Measurements from ENCODE around the gene DBR1. TPM values are rescaled to one million over a fixed set of nuclear protein-coding genes. Genes with fewer than 3 reads are reported as not detected.

DBR1 gene
- total RNA-seq, 1 donor from 2014 or later, result 15.7 TPM

DNA sequence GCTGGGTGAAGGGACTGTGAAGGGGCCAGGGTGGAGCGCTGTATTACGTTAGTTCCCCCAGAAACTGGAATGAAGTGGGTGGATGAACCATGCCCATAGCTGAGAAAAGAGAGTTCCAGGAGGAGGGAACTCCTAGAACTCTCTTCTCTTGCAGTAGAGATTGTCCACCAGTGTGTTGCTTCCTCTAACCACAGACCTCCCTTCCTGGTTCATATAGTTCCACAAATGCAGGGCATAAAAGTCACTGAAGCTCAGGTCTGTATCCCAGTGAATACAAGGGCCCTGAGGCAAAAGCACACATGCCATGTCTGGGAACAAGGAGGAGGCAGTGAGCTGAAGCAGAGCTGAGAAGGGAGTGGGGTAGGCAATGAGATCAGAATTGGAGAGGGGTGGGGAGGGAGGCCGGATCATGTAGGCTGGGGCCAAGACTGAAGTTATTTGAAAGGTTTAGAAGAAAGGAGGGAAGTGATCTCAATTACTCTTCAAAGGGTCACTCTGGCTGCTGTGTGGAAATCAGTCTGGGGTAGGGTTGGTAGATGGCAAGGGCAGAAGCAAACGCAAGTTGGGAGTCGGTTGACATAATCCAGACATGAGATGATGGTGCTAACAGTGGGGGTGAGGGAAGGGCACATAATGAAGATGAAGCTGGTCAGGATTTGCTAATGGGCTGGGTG, 49.0 kb downstream of the DBR1 start:
- Mint-ChIP-seq H3K4me3 (ENCODE audit: unreplicated experiment) (no peak overlapping the region), H3K9me3 (ENCODE audit: unreplicated experiment) (no peaks in the 10 kb centered on the region), H3K27me3 (ENCODE audit: unreplicated experiment) (peaks cover 3% of the 10 kb centered on the region), H3K27ac (ENCODE audit: unreplicated experiment) (no peak overlapping the region), H3K36me3 (ENCODE audit: low read depth, unreplicated experiment) (no peaks in the 10 kb centered on the region), H3K4me1 (ENCODE audit: unreplicated experiment) (no peaks in the 10 kb centered on the region)
- no peak for DNase-seq (ENCODE audit: low spot score)
- TF ChIP-seq, protein P1, sequence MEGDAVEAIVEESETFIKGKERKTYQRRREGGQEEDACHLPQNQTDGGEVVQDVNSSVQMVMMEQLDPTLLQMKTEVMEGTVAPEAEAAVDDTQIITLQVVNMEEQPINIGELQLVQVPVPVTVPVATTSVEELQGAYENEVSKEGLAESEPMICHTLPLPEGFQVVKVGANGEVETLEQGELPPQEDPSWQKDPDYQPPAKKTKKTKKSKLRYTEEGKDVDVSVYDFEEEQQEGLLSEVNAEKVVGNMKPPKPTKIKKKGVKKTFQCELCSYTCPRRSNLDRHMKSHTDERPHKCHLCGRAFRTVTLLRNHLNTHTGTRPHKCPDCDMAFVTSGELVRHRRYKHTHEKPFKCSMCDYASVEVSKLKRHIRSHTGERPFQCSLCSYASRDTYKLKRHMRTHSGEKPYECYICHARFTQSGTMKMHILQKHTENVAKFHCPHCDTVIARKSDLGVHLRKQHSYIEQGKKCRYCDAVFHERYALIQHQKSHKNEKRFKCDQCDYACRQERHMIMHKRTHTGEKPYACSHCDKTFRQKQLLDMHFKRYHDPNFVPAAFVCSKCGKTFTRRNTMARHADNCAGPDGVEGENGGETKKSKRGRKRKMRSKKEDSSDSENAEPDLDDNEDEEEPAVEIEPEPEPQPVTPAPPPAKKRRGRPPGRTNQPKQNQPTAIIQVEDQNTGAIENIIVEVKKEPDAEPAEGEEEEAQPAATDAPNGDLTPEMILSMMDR (IDR thresholded peaks at IDR 0.05; ENCODE audit: unreplicated experiment), result no peak

DNA sequence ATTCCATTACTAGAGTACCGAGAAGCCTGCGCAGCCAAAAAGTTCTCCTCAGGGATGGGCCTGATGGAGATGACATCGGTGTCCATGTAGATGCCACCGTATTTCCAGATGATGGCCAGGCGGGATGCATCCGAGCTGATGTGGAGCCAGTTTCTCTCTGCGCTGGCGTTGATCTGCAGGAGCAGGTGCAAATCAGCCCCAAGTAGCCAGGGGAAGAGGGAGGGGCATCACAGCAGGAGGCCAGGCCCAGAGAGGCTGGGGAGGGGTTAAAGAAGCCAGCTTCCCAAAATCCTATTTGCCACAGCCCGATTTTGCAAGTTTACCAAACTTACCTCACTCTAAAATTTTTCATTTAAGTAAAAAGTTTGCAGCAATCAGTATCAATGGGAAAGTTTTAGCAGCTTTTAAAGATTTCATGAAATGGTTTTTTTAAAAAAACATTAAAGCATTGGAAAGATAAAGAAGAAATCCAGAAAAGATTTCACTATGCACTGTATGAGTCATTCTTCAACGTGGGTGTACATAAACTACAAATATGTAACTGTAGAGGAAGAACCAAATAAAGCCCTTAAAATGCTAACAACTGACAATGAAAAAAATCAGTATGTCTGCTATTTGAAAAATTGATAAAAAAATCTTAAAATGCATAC, 49.9 kb downstream of the DBR1 start:
- DNase-seq (ENCODE audit: low spot score), result no peak
- H3K36me3 Mint-ChIP-seq (ENCODE audit: low read depth, unreplicated experiment), result no peaks in the 10 kb centered on the region
- TF ChIP-seq, protein P1 (IDR thresholded peaks at IDR 0.05; ENCODE audit: unreplicated experiment), result no peak
- peaks cover 3% of the 10 kb centered on the region for H3K27me3 Mint-ChIP-seq (ENCODE audit: unreplicated experiment)
- H3K4me1 Mint-ChIP-seq (ENCODE audit: unreplicated experiment), result no peaks in the 10 kb centered on the region
- H3K4me3 Mint-ChIP-seq (ENCODE audit: unreplicated experiment), result no peak overlapping the region
- H3K27ac Mint-ChIP-seq (ENCODE audit: unreplicated experiment), result no peak overlapping the region
- no peaks in the 10 kb centered on the region for H3K9me3 Mint-ChIP-seq (ENCODE audit: unreplicated experiment)

DNA sequence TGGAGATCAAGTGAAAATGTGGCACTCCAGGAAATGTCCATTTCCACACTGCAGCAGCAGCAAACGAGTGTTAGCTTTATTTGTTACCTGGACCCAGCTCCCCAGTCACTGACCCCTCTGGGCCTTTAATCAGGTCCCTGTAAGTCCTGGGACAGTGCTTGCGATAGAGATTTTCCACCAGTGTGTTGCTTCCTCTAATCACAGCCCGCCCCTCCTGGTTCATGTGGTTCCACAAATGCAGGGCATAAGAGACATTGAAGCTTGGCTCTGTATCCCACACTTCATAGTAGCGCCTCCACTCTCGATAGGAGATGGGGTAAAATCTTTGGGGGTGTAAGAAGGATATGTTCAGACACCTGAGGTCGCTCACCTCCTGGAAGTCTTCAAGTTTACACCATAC, 50.5 kb downstream of the DBR1 start:
- no peak for DNase-seq (ENCODE audit: low spot score)
- H3K27ac Mint-ChIP-seq (ENCODE audit: unreplicated experiment), result no peak overlapping the region
- TF ChIP-seq, protein P1 (IDR thresholded peaks at IDR 0.05; ENCODE audit: unreplicated experiment), result no peak
- H3K9me3 Mint-ChIP-seq (ENCODE audit: unreplicated experiment), result no peaks in the 10 kb centered on the region
- H3K4me3 Mint-ChIP-seq (ENCODE audit: unreplicated experiment), result no peak overlapping the region
- H3K27me3 Mint-ChIP-seq (ENCODE audit: unreplicated experiment), result peaks cover 3% of the 10 kb centered on the region
- H3K36me3 Mint-ChIP-seq (ENCODE audit: low read depth, unreplicated experiment), result no peaks in the 10 kb centered on the region
- H3K4me1 Mint-ChIP-seq (ENCODE audit: unreplicated experiment), result no peaks in the 10 kb centered on the region

DNA sequence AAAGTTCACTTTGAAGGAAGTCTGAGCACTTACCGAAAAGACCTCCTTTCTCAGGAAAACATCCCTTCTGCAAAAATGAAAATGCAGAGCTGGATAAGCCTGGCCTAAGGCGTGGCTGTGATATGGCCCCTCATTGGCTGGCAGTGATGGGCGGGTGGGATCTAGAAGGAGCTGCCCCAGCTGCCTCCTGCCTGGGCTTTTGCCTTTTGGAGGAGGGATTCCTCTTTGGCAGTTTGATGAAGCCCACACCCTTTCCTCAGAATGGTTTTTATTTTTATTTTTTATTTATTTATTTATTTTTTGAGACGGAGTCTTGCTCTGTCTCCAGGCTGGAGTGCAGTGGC, 55.3 kb downstream of the DBR1 start:
- peaks cover 5% of the 10 kb centered on the region for H3K27me3 Mint-ChIP-seq (ENCODE audit: unreplicated experiment)
- H3K27ac Mint-ChIP-seq (ENCODE audit: unreplicated experiment), result no peak overlapping the region
- H3K9me3 Mint-ChIP-seq (ENCODE audit: unreplicated experiment), result no peaks in the 10 kb centered on the region
- TF ChIP-seq, protein P1 (IDR thresholded peaks at IDR 0.05; ENCODE audit: unreplicated experiment), result no peak
- no peak for DNase-seq (ENCODE audit: low spot score)
- no peaks in the 10 kb centered on the region for H3K36me3 Mint-ChIP-seq (ENCODE audit: low read depth, unreplicated experiment)
- no peak overlapping the region for H3K4me3 Mint-ChIP-seq (ENCODE audit: unreplicated experiment)
- peaks cover 6% of the 10 kb centered on the region for H3K4me1 Mint-ChIP-seq (ENCODE audit: unreplicated experiment)

Data from endothelial cell (in vitro differentiated cells).